Colonic mucosa (tissue), 4 donors: ENCODE results near the gene SPO11. TPM values are rescaled to one million over a fixed set of nuclear protein-coding genes. Genes with fewer than 3 reads are reported as not detected.

ENCODE experiments used
- DNase-seq: peaks from one replicate; pipeline ENCODE4 v3.0.0-alpha.2; 2020
- H3K27ac ChIP-seq: fragments of 200-600 bp; one replicate; pipeline ENCODE4 v1.8.0; 2021
- H3K27me3 ChIP-seq: fragments of 200-600 bp; one replicate; pipeline ENCODE4 v1.8.0; 2021
- H3K36me3 ChIP-seq: fragments of 200-600 bp; one replicate; pipeline ENCODE4 v1.8.0; 2021
- H3K4me1 ChIP-seq: fragments of 200-600 bp; one replicate; pipeline ENCODE4 v1.8.0; 2021; ENCODE audit warnings: mild to moderate bottlenecking
- H3K4me3 ChIP-seq: fragments of 200-600 bp; one replicate; pipeline ENCODE4 v1.8.0; 2021
- H3K9ac ChIP-seq, 2 donors: one replicate each; pipeline ENCODE4 v1.7.0; 2013; ENCODE audit warnings: control low read depth in 2 of 2, low read depth in 2 of 2, low read length in 2 of 2
- H3K9me3 ChIP-seq: fragments of 200-600 bp; one replicate; pipeline ENCODE4 v1.8.0; 2021
- CTCF ChIP-seq: fragments of 200-600 bp; IDR thresholded peaks from one replicate; pipeline ENCODE4 v1.8.0; 2022; ENCODE audit warnings: antibody characterized with exemption, mild to moderate bottlenecking
- intact Hi-C: fragments of 100-400 bp; cut with DNase I; formaldehyde crosslinking; loops from one replicate; pipeline ENCODE4 v1.14.1; 2022
- total RNA-seq, 2 donors: library from RNA; stranded (reverse); fragmentation: NEBNext Ultra II Directional in 1 of 2; extraction: Animal tissue kit (Norgen Biotek cat#: 25700) in 1 of 2; gene quantifications; one replicate each; pipeline ENCODE4 v1.2.1, GENCODE V29; 2021
- donor health status: healthy.
- donor health status: DM: no; HTN: no; CAD: no.
- donor health status: DM: no; HTN: no; CAD: no.

SPO11 gene
- total RNA-seq, 2 donors from 2014 or later: not detected

DNA sequence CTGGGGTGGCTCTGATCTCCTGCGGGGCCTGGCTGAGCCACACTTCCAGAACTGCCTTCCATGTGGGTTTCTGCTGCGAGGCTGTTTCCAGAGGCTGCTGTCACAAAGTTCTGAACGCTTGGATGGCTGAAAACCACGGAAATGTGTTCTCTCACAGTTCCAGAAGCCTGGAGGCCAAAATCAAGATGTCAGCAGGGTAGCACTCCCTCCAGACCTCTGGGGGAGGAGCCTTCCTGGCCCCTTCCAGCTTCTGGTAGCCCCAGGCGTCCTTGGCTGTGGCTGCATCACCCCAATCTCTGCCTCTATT, 39.5 kb upstream of the SPO11 start:
- H3K27ac ChIP-seq: no peak overlapping the region
- no peak for TF ChIP-seq CTCF
- intact Hi-C loops: no loop called here
- DNase-seq: no peak
- H3K4me3 ChIP-seq: no peak overlapping the region
- H3K4me1 ChIP-seq: no peaks in the 10 kb centered on the region
- no peak overlapping the region for H3K9ac ChIP-seq
- H3K36me3 ChIP-seq: no peaks in the 10 kb centered on the region
- H3K9me3 ChIP-seq: no peaks in the 10 kb centered on the region
- no peaks in the 10 kb centered on the region for H3K27me3 ChIP-seq

GRCh38 chr20:57291003-57291402, 38.6 kb upstream of the SPO11 start:
- Histone ChIP-seq H3K27me3 (no peaks in the 10 kb centered on the region), H3K4me3 (no peak overlapping the region), H3K27ac (no peak overlapping the region), H3K9ac (no peak overlapping the region), H3K4me1 (no peaks in the 10 kb centered on the region), H3K36me3 (no peaks in the 10 kb centered on the region), H3K9me3 (no peaks in the 10 kb centered on the region)
- intact Hi-C loops: no loop called here
- no peak for DNase-seq
- no peak for TF ChIP-seq CTCF

GRCh38 chr20:57291694-57292093, 37.9 kb upstream of the SPO11 start:
- no peak for TF ChIP-seq CTCF
- intact Hi-C loops: no loop called here
- no peaks in the 10 kb centered on the region for H3K4me1 ChIP-seq
- DNase-seq: no peak
- H3K4me3 ChIP-seq: no peak overlapping the region
- no peaks in the 10 kb centered on the region for H3K9me3 ChIP-seq
- no peak overlapping the region for H3K27ac ChIP-seq
- no peaks in the 10 kb centered on the region for H3K36me3 ChIP-seq
- no peak overlapping the region for H3K9ac ChIP-seq
- no peaks in the 10 kb centered on the region for H3K27me3 ChIP-seq

GRCh38 chr20:57292611-57293010, 37.0 kb upstream of the SPO11 start:
- Histone ChIP-seq H3K4me1 (no peaks in the 10 kb centered on the region), H3K27me3 (no peaks in the 10 kb centered on the region), H3K27ac (no peak overlapping the region), H3K9me3 (no peaks in the 10 kb centered on the region), H3K9ac (no peak overlapping the region), H3K36me3 (no peaks in the 10 kb centered on the region), H3K4me3 (no peak overlapping the region)
- intact Hi-C loops: no loop called here
- no peak for DNase-seq
- TF ChIP-seq CTCF: no peak

DNA sequence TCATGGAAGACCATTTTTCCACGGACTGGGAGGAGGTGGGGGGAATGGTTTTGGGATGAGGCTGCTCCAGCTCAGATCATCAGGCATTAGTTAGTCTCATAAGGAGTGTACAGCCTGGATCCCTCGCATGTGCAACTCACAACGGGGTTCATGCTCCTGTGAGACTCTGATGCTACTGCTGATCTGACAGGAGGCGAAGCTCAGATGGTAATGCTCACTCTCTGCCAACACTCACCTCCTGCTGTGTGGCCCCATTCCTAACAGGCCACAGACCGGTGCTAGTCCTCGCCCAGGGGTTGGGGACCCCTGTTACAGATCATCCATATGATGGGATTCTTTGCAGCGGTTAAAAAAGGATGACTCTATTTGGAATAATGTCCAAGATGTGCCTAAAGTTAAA, 35.6 kb upstream of the SPO11 start:
- Histone ChIP-seq H3K9ac (no peak overlapping the region), H3K36me3 (no peaks in the 10 kb centered on the region), H3K9me3 (no peaks in the 10 kb centered on the region), H3K4me1 (no peaks in the 10 kb centered on the region), H3K4me3 (no peak overlapping the region), H3K27me3 (no peaks in the 10 kb centered on the region), H3K27ac (no peak overlapping the region)
- intact Hi-C loops: no loop called here
- TF ChIP-seq CTCF: no peak
- DNase-seq: no peak

GRCh38 chr20:57294550-57294949, 35.1 kb upstream of the SPO11 start:
- Histone ChIP-seq H3K27me3 (no peaks in the 10 kb centered on the region), H3K4me1 (no peaks in the 10 kb centered on the region), H3K27ac (no peak overlapping the region), H3K4me3 (no peak overlapping the region), H3K9ac (no peak overlapping the region), H3K36me3 (no peaks in the 10 kb centered on the region), H3K9me3 (no peaks in the 10 kb centered on the region)
- no peak for TF ChIP-seq CTCF
- no peak for DNase-seq
- intact Hi-C loops: no loop called here
